H9 (cell line): ENCODE measurements around the gene FRK. TPM values are rescaled to one million over a fixed set of nuclear protein-coding genes. Genes with fewer than 3 reads are reported as not detected.

Source experiments
- DNase-seq: peaks from one replicate; pipeline ENCODE4 v3.0.0-alpha.2; 2017
- H2AFZ ChIP-seq: one replicate; pipeline ENCODE4 v1.6.1; 2013; ENCODE audit warnings: mild to moderate bottlenecking, low read length, control low read depth, moderate library complexity
- H2AK5ac ChIP-seq: 2 replicates; pipeline ENCODE4 v1.6.1; 2013; ENCODE audit warnings: low read length, control low read depth, mixed read lengths; ENCODE audit not compliant: insufficient read length
- H2BK120ac ChIP-seq: one replicate; pipeline ENCODE4 v1.6.1; 2013; ENCODE audit warnings: low read depth, mild to moderate bottlenecking, low read length, control low read depth, inconsistent platforms; ENCODE audit not compliant: poor library complexity, severe bottlenecking
- H2BK12ac ChIP-seq: 2 replicates; pipeline ENCODE4 v1.6.1; 2013; ENCODE audit warnings: low read length, control low read depth, mixed read lengths, low read depth; ENCODE audit not compliant: insufficient read length
- H2BK15ac ChIP-seq: 2 replicates; pipeline ENCODE4 v1.6.1; 2013; ENCODE audit warnings: low read depth, low read length, control low read depth
- H2BK20ac ChIP-seq: one replicate; pipeline ENCODE4 v1.6.1; 2013; ENCODE audit warnings: low read depth, mild to moderate bottlenecking, low read length, control low read depth, inconsistent platforms; ENCODE audit not compliant: poor library complexity, severe bottlenecking
- H2BK5ac ChIP-seq: 2 replicates; pipeline ENCODE4 v1.6.1; 2013; ENCODE audit warnings: low read length, control low read depth, mixed read lengths; ENCODE audit not compliant: insufficient read length
- H3K14ac ChIP-seq: 2 replicates; pipeline ENCODE4 v1.6.1; 2013; ENCODE audit warnings: low read length, control low read depth; ENCODE audit not compliant: insufficient read depth
- H3K18ac ChIP-seq: 2 replicates; pipeline ENCODE4 v1.6.1; 2013; ENCODE audit warnings: low read depth, mild to moderate bottlenecking, mixed read lengths, low read length, control low read depth; ENCODE audit not compliant: insufficient read length
- H3K23ac ChIP-seq: 2 replicates; pipeline ENCODE4 v1.6.1; 2013; ENCODE audit warnings: low read length, control low read depth, mixed read lengths, low read depth; ENCODE audit not compliant: insufficient read length
- H3K23me2 ChIP-seq: 2 replicates; pipeline ENCODE4 v1.6.1; 2013; ENCODE audit warnings: low read depth, mild to moderate bottlenecking, mixed read lengths, low read length, control low read depth; ENCODE audit not compliant: insufficient read length, poor library complexity, severe bottlenecking
- H3K27ac ChIP-seq: 2 replicates; pipeline ENCODE4 v1.5.1; 2013; ENCODE audit warnings: low read length, control low read depth, mixed read lengths, low read depth; ENCODE audit not compliant: insufficient read length
- H3K27me3 ChIP-seq: 2 replicates; pipeline ENCODE4 v1.6.1; 2013; ENCODE audit warnings: low read length, control low read depth, inconsistent platforms; ENCODE audit not compliant: insufficient read depth
- H3K4ac ChIP-seq: 2 replicates; pipeline ENCODE4 v1.6.1; 2013; ENCODE audit warnings: low read depth, mild to moderate bottlenecking, control low read depth, inconsistent platforms, low read length, moderate library complexity
- H3K4me1 ChIP-seq: 2 replicates; pipeline ENCODE4 v1.6.1; 2013; ENCODE audit warnings: low read length, control low read depth, inconsistent platforms; ENCODE audit not compliant: insufficient read depth
- H3K4me2 ChIP-seq: 2 replicates; pipeline ENCODE4 v1.6.1; 2013; ENCODE audit warnings: low read length, control low read depth, mixed read lengths; ENCODE audit not compliant: insufficient read length, insufficient read depth
- H3K56ac ChIP-seq: 2 replicates; pipeline ENCODE4 v1.6.1; 2013; ENCODE audit warnings: low read depth, mild to moderate bottlenecking, mixed read lengths, low read length, control low read depth; ENCODE audit not compliant: insufficient read length
- H3K79me1 ChIP-seq: 2 replicates; pipeline ENCODE4 v1.6.1; 2013; ENCODE audit warnings: low read depth, mild to moderate bottlenecking, moderate library complexity, low read length, control low read depth, inconsistent platforms; ENCODE audit not compliant: insufficient read depth, poor library complexity, severe bottlenecking
- H3K79me2 ChIP-seq: 2 replicates; pipeline ENCODE4 v1.6.1; 2013; ENCODE audit warnings: low read length, control low read depth, inconsistent platforms; ENCODE audit not compliant: insufficient read depth
- H3K9ac ChIP-seq: 2 replicates; pipeline ENCODE4 v1.6.1; 2013; ENCODE audit warnings: low read length, control low read depth, mixed read lengths; ENCODE audit not compliant: insufficient read length; ENCODE audit errors: extremely low read depth
- H3K9me3 ChIP-seq: one replicate; pipeline ENCODE4 v1.6.1; 2013; ENCODE audit warnings: low read depth, low read length, inconsistent platforms; ENCODE audit not compliant: control insufficient read depth
- H3T11ph ChIP-seq: one replicate; pipeline ENCODE4 v1.6.1; 2013; ENCODE audit warnings: mild to moderate bottlenecking, low read length, control low read depth, inconsistent platforms
- H4K20me1 ChIP-seq: one replicate; pipeline ENCODE4 v1.6.1; 2013; ENCODE audit not compliant: control insufficient read depth, insufficient read length, insufficient read depth
- H4K5ac ChIP-seq: 2 replicates; pipeline ENCODE4 v1.6.1; 2013; ENCODE audit warnings: low read depth, mild to moderate bottlenecking, mixed read lengths, low read length, control low read depth; ENCODE audit not compliant: insufficient read length
- H4K8ac ChIP-seq: replicated peaks from 2 replicates; pipeline ENCODE4 v1.6.1; 2013; ENCODE audit warnings: low read length, control low read depth, mixed read lengths, low read depth; ENCODE audit not compliant: insufficient read length
- H4K91ac ChIP-seq: 2 replicates; pipeline ENCODE4 v1.6.1; 2013; ENCODE audit warnings: low read depth, mild to moderate bottlenecking, moderate library complexity, mixed read lengths, low read length, control low read depth; ENCODE audit not compliant: insufficient read length
- H3K27ac Mint-ChIP-seq, 3 experiments: 2 replicates in 2 of 3; 3 replicates in 1 of 3; pipeline ENCODE4 v1.8.0; 2020 to 2021; ENCODE audit warnings: mixed read lengths in 3 of 3, mild to moderate bottlenecking in 1 of 3, moderate library complexity in 1 of 3
- H3K27me3 Mint-ChIP-seq: 2 replicates; pipeline ENCODE4 v1.8.0; 2021; ENCODE audit warnings: low read depth, mild to moderate bottlenecking, moderate library complexity, mixed read lengths
- H3K36me3 Mint-ChIP-seq, 3 experiments: 2 replicates in 2 of 3; 3 replicates in 1 of 3; pipeline ENCODE4 v1.8.0; 2020 to 2021; ENCODE audit warnings: low read depth in 3 of 3, mixed read lengths in 3 of 3; ENCODE audit not compliant: insufficient read depth in 1 of 3
- H3K4me1 Mint-ChIP-seq, 2 experiments: 2 replicates each; pipeline ENCODE4 v1.8.0; 2020; ENCODE audit warnings: mixed read lengths in 2 of 2
- H3K4me3 Mint-ChIP-seq, 2 experiments: 2 replicates in 1 of 2; 3 replicates in 1 of 2; pipeline ENCODE4 v1.8.0; 2020 to 2021; ENCODE audit warnings: mild to moderate bottlenecking in 2 of 2, mixed read lengths in 2 of 2, moderate library complexity in 1 of 2
- H3K9me3 Mint-ChIP-seq, 2 experiments: 2 replicates in 1 of 2; 3 replicates in 1 of 2; pipeline ENCODE4 v1.8.0; 2020; ENCODE audit warnings: mild to moderate bottlenecking in 2 of 2, mixed read lengths in 2 of 2, moderate library complexity in 1 of 2
- CTCF ChIP-seq: fragments of 200-600 bp; sonication (generic); conservative IDR thresholded peaks from 3 replicates; pipeline ENCODE4 v1.8.0; 2021; ENCODE audit warnings: antibody characterized with exemption, mild to moderate bottlenecking
- WGBS: extraction: QIAGEN DNeasy Blood & Tissue Kit; methylation state at CpG from one replicate; pipeline ENCODE4 v1.1.7; 2013; ENCODE audit warnings: missing lambda C conversion rate, low lambda C conversion rate, mixed read lengths; ENCODE audit not compliant: insufficient read length; ENCODE audit errors: extremely low coverage; 5-methylcytosine and 5-hydroxymethylcytosine counted together
- total RNA-seq: library from RNA; stranded (reverse); gene quantifications from 2 replicates; pipeline ENCODE4 v1.2.1, GENCODE V29; 2021

Gene FRK
- total RNA-seq, 1 experiment from 2014 or later: 0.15 TPM

GRCh38 chr6:116034327-116034726 lies 26.4 kb downstream of the FRK start:
- Histone ChIP-seq H3K23me2 (no peaks in the 10 kb centered on the region), H2BK20ac (no peak overlapping the region), H3K27ac (no peak overlapping the region), H3K4me1 (no peaks in the 10 kb centered on the region), H3K9me3 (no peaks in the 10 kb centered on the region), H3K9ac (no peak overlapping the region), H4K91ac (no peak overlapping the region), H3K79me2 (no peaks in the 10 kb centered on the region), H2AFZ (no peak overlapping the region), H3K56ac (no peak overlapping the region), H2AK5ac (no peak overlapping the region), H2BK12ac (no peak overlapping the region), H3K4me2 (no peak overlapping the region), H4K5ac (no peak overlapping the region), H2BK15ac (no peak overlapping the region), H2BK5ac (no peak overlapping the region), H4K8ac (no peak overlapping the region), H3K14ac (no peak overlapping the region), H3K23ac (no peak overlapping the region), H3K18ac (no peak overlapping the region), H3T11ph (no peak overlapping the region), H4K20me1 (no peaks in the 10 kb centered on the region), H2BK120ac (no peak overlapping the region), H3K4ac (no peak overlapping the region), H3K27me3 (no peaks in the 10 kb centered on the region), H3K79me1 (no peaks in the 10 kb centered on the region)
- Mint-ChIP-seq H3K36me3 (no peaks in the 10 kb centered on the region), H3K9me3 (no peaks in the 10 kb centered on the region), H3K4me1 (peaks cover 4 to 10% of the 10 kb centered on the region in 2 experiments), H3K27ac (peak overlapping the region in 2 of 3 experiments; percentile 19 to 35; a peak in 2 of 7 replicates), H3K4me3 (no peak overlapping the region), H3K27me3 (no peaks in the 10 kb centered on the region)
- no peak for DNase-seq
- no CpG with 5 or more reads among the region's 2 CpGs for WGBS
- no peak for TF ChIP-seq CTCF
